Measurements from ENCODE around the gene HIPK1. TPM values are rescaled to one million over a fixed set of nuclear protein-coding genes. Genes with fewer than 3 reads are reported as not detected.

HIPK1 gene
- total and polyA plus RNA-seq, 3 donors from 2014 or later: 102 to 128 (median 116) TPM

GRCh38 chr1:113917400-113918082, 11.6 kb upstream of the HIPK1 start:
- DNase-seq: no peak
- no peaks in the 10 kb centered on the region for H3K36me3 ChIP-seq (ENCODE audit: low read depth, missing control alignments)
- intact Hi-C loops (cut with DNase I; ENCODE audit: low total_unique reads): no loop called here
- H3K27ac ChIP-seq: no peak overlapping the region
- WGBS, 2 donors: 90 to 96% methylated on average over 2 of the region's 2 CpGs
- no peaks in the 10 kb centered on the region for H3K27me3 ChIP-seq
- no peaks in the 10 kb centered on the region for H3K9me3 ChIP-seq
- TF ChIP-seq CTCF (IDR thresholded peaks at IDR 0.05) (no peak), POLR2A (IDR thresholded peaks at IDR 0.05) (no peak)
- H3K4me3 ChIP-seq: no peak overlapping the region
- H3K4me1 ChIP-seq: no peaks in the 10 kb centered on the region

DNA sequence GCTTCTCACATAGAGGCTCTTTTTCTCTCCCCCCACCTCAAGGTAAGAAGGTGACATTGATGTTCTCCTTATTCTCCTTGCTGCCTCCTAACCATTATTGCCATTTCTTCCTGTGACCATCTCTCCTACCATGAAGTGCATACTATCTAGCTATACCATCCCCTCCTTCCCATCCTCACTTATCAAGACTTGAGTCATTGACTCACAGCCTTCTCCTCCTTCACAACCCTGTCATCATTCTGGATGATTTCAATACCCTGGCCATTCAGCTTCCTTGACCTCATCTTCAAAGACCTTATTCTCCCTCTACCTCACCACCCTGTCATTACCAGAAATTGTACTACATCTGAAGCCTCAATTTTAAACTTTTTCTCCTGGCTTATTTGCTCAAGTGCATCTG, 10.9 kb upstream of the HIPK1 start:
- Histone ChIP-seq H3K36me3 (ENCODE audit: low read depth, missing control alignments) (no peaks in the 10 kb centered on the region), H3K27ac (no peak overlapping the region), H3K27me3 (no peaks in the 10 kb centered on the region), H3K4me1 (no peaks in the 10 kb centered on the region), H3K4me3 (no peak overlapping the region), H3K9me3 (no peaks in the 10 kb centered on the region)
- intact Hi-C loops (cut with DNase I; ENCODE audit: low total_unique reads): no loop called here
- DNase-seq: no peak
- TF ChIP-seq CTCF (IDR thresholded peaks at IDR 0.05) (no peak), POLR2A (IDR thresholded peaks at IDR 0.05) (no peak)

GRCh38 chr1:113922957-113923356, 6.2 kb upstream of the HIPK1 start:
- no peak for DNase-seq
- Histone ChIP-seq H3K9me3 (no peaks in the 10 kb centered on the region), H3K27ac (no peak overlapping the region), H3K27me3 (no peaks in the 10 kb centered on the region), H3K4me3 (no peak overlapping the region), H3K4me1 (no peaks in the 10 kb centered on the region), H3K36me3 (ENCODE audit: low read depth, missing control alignments) (no peaks in the 10 kb centered on the region)
- TF ChIP-seq POLR2A (IDR thresholded peaks at IDR 0.05): no peak
- no peak for TF ChIP-seq CTCF (IDR thresholded peaks at IDR 0.05)
- intact Hi-C loops (cut with DNase I; ENCODE audit: low total_unique reads): no loop called here
- WGBS, 2 donors: 93 to 94% methylated on average over 4 of the region's 4 CpGs

DNA sequence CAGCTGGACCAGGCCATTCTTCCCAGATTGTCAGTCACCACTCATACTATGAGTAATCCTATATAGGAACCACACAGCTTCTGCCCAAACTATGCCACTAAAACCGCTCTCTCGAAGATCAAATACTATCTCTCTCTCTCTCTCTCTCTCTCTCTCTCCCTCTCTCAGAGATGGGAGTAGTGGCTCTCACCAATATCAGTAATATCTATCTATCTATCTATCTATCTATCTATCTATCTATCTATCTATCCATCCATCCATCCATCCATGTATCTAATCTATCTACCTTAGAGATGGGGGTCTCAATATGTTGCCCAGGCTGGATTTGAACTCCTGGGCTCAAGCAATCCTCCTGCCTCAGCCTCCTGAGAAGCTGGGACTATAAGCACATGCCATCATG, 4.7 kb upstream of the HIPK1 start:
- Histone ChIP-seq H3K27ac (no peak overlapping the region), H3K27me3 (no peaks in the 10 kb centered on the region), H3K36me3 (ENCODE audit: low read depth, missing control alignments) (no peaks in the 10 kb centered on the region), H3K4me3 (no peak overlapping the region), H3K4me1 (no peaks in the 10 kb centered on the region), H3K9me3 (no peaks in the 10 kb centered on the region)
- no peak for DNase-seq
- TF ChIP-seq POLR2A (IDR thresholded peaks at IDR 0.05): no peak
- TF ChIP-seq CTCF (IDR thresholded peaks at IDR 0.05): no peak
- WGBS, 2 donors: 89 to 100% methylated on average over 2 of the region's 2 CpGs
- intact Hi-C loops (cut with DNase I; ENCODE audit: low total_unique reads): no loop called here

Measured in testis (tissue), 3 donors.